Upper lobe of right lung (tissue), 1 donor: ENCODE measurements around the gene ADGRD1. TPM values are rescaled to one million over a fixed set of nuclear protein-coding genes. Genes with fewer than 3 reads are reported as not detected.

Experiments used
- ATAC-seq: fragments of 200-7000 bp; cut with Tn5 transposase; one replicate; pipeline ENCODE4 v1.9.1; 2020; ENCODE audit warnings: mild to moderate bottlenecking, moderate library complexity
- DNase-seq: peaks from one replicate; pipeline ENCODE4 v3.0.0-alpha.2; 2020
- H3K27ac ChIP-seq: fragments of 200-600 bp; one replicate; pipeline ENCODE4 v1.8.0; 2022
- H3K27me3 ChIP-seq: fragments of 200-600 bp; one replicate; pipeline ENCODE4 v1.8.0; 2022; ENCODE audit warnings: mild to moderate bottlenecking
- H3K36me3 ChIP-seq: fragments of 200-600 bp; one replicate; pipeline ENCODE4 v1.8.0; 2022
- H3K4me1 ChIP-seq: fragments of 200-600 bp; one replicate; pipeline ENCODE4 v1.8.0; 2022
- H3K4me3 ChIP-seq: fragments of 200-600 bp; one replicate; pipeline ENCODE4 v1.8.0; 2022; ENCODE audit warnings: mild to moderate bottlenecking
- H3K9me3 ChIP-seq: fragments of 200-600 bp; one replicate; pipeline ENCODE4 v1.8.0; 2022
- intact Hi-C: fragments of 100-400 bp; cut with DNase I; formaldehyde crosslinking; loops from one replicate; pipeline ENCODE4 v1.11.0; 2022
- total RNA-seq: library from RNA; stranded (reverse); fragmentation: NEBNext Ultra II Directional; extraction: Animal tissue kit (Norgen Biotek cat#: 25700); gene quantifications from one replicate; pipeline ENCODE4 v1.2.1, GENCODE V29; 2021
- TF ChIP-seq, protein P1 (sequence below): fragments of 200-600 bp; IDR thresholded peaks from one replicate; pipeline ENCODE4 v1.8.0; 2022; ENCODE audit warnings: antibody characterized with exemption
- donor health status: DM: no; HTN: yes; CAD: no; lungs with severe emphysema.

Gene ADGRD1
- total RNA-seq, 1 donor from 2014 or later = 113 TPM

GRCh38 chr12:131135311-131135785, 181.6 kb downstream of the ADGRD1 start:
- H3K36me3 ChIP-seq = no peaks in the 10 kb centered on the region
- peaks cover 10% of the 10 kb centered on the region for H3K4me1 ChIP-seq
- H3K9me3 ChIP-seq = no peaks in the 10 kb centered on the region
- intact Hi-C loops = no loop called here
- no peaks in the 10 kb centered on the region for H3K27me3 ChIP-seq
- H3K27ac ChIP-seq = no peak overlapping the region
- no peak overlapping the region for H3K4me3 ChIP-seq
- ATAC-seq (no peak), DNase-seq (no peak)
- TF ChIP-seq, protein P1, sequence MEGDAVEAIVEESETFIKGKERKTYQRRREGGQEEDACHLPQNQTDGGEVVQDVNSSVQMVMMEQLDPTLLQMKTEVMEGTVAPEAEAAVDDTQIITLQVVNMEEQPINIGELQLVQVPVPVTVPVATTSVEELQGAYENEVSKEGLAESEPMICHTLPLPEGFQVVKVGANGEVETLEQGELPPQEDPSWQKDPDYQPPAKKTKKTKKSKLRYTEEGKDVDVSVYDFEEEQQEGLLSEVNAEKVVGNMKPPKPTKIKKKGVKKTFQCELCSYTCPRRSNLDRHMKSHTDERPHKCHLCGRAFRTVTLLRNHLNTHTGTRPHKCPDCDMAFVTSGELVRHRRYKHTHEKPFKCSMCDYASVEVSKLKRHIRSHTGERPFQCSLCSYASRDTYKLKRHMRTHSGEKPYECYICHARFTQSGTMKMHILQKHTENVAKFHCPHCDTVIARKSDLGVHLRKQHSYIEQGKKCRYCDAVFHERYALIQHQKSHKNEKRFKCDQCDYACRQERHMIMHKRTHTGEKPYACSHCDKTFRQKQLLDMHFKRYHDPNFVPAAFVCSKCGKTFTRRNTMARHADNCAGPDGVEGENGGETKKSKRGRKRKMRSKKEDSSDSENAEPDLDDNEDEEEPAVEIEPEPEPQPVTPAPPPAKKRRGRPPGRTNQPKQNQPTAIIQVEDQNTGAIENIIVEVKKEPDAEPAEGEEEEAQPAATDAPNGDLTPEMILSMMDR = no peak

GRCh38 chr12:131135786-131136538, 182.3 kb downstream of the ADGRD1 start:
- H3K4me1 ChIP-seq = peaks cover 10% of the 10 kb centered on the region
- ATAC-seq = no peak
- DNase-seq = no peak
- intact Hi-C loops = no loop called here
- no peak overlapping the region for H3K27ac ChIP-seq
- TF ChIP-seq, protein P1 = no peak
- H3K4me3 ChIP-seq = no peak overlapping the region
- no peaks in the 10 kb centered on the region for H3K9me3 ChIP-seq
- H3K27me3 ChIP-seq = no peaks in the 10 kb centered on the region
- no peaks in the 10 kb centered on the region for H3K36me3 ChIP-seq

DNA sequence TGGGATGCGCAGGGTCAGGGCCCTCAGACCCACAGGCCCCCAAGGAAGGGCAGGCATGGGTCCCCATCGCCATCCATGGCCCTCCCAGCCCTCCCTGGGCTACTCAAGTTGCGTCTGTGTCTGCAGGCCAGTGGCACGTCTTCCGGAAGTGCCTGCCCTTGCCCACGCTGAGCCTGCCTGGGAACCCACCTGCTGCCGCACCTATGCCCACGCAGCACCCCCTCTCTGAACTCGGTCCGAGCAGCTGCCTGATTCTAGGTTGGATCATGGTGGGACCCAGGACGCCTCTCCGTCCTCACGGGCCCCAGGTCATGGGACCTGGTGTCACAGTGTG, 182.8 kb downstream of the ADGRD1 start:
- no peak for DNase-seq
- no peak overlapping the region for H3K4me3 ChIP-seq
- H3K27me3 ChIP-seq = no peaks in the 10 kb centered on the region
- ATAC-seq = no peak
- no peaks in the 10 kb centered on the region for H3K9me3 ChIP-seq
- H3K4me1 ChIP-seq = peaks cover 10% of the 10 kb centered on the region
- TF ChIP-seq, protein P1 = no peak
- H3K27ac ChIP-seq = no peak overlapping the region
- H3K36me3 ChIP-seq = no peaks in the 10 kb centered on the region
- intact Hi-C loops = no loop called here

GRCh38 chr12:131137009-131137835, 183.5 kb downstream of the ADGRD1 start:
- TF ChIP-seq, protein P1 = no peak

DNA sequence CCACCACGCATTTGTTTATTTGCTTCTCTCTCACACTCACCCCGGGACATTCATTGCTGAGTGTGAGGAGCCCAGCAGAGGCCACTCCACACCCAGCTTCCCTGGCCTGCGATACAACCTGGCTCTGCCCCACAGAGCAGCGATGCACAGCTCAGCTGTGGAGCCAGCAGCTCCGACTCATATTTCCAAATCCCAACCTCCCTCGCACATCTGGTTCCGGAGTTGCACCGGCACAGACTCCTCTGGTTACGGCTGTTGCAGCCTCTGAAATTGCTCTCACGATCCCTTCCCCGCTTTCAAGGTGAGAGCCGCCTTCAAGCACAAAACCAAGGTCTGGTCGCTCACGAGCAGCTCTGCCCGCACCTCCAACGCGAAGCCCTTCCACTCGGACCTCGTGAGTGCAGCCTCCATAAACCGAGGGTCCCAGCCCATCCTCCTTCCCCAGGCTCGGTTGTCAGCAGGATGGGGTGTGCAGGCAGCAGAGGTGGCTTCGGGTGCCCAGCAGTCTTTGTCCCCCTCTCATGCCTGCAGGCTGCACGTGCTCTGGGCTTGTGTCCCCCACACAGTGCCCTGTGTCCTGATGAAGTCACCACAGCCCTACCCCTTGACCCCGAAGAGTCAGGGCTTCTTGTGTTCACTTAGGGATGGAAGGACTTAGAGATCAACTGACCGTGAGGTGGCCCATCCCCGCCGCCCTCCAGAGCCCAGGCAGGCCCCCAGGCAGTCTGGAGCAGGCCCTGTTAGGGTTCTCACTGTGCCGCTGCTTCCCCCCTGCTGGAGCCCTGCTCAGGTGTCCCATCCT, 184.3 kb downstream of the ADGRD1 start:
- no peaks in the 10 kb centered on the region for H3K36me3 ChIP-seq
- no peaks in the 10 kb centered on the region for H3K9me3 ChIP-seq
- no peak for ATAC-seq
- H3K4me3 ChIP-seq = no peak overlapping the region
- TF ChIP-seq, protein P1 = no peak
- no peak for DNase-seq
- no peaks in the 10 kb centered on the region for H3K27me3 ChIP-seq
- intact Hi-C loops = no loop called here
- no peak overlapping the region for H3K27ac ChIP-seq
- H3K4me1 ChIP-seq = no peaks in the 10 kb centered on the region

More at GRCh38 chr12:131137009-131137835, 183.5 kb downstream of the ADGRD1 start:
- DNase-seq (no peak), ATAC-seq (no peak)
- Histone ChIP-seq H3K9me3 (no peaks in the 10 kb centered on the region), H3K4me3 (no peak overlapping the region), H3K4me1 (peaks cover 4% of the 10 kb centered on the region), H3K27ac (no peak overlapping the region), H3K27me3 (no peaks in the 10 kb centered on the region), H3K36me3 (no peaks in the 10 kb centered on the region)
- intact Hi-C loops = no loop called here
